ENCODE data around the gene WDR49. TPM values are rescaled to one million over a fixed set of nuclear protein-coding genes. Genes with fewer than 3 reads are reported as not detected.

WDR49 gene
- total and polyA plus RNA-seq, 4 donors, result 1.4 to 33.9 (median 9.8) TPM

- Histone ChIP-seq H3K9ac (ENCODE audit: insufficient read depth in 1 of 2, low read length in 2 of 2) (no peak overlapping the region), H3K27me3 (ENCODE audit: control insufficient read depth in 3 of 3, insufficient read depth in 3 of 3, low read length in 2 of 3) (no peaks in the 10 kb centered on the region), H3K9me3 (ENCODE audit: control insufficient read depth in 4 of 4, insufficient read depth in 3 of 4, low read length in 3 of 4) (no peaks in the 10 kb centered on the region), H3K36me3 (ENCODE audit: control insufficient read depth in 4 of 4, insufficient read depth in 4 of 4, low read length in 4 of 4) (peaks cover 5 to 24% (median 12%) of the 10 kb centered on the region in 4 donors), H3K4me1 (ENCODE audit: control insufficient read depth in 5 of 5, insufficient read depth in 5 of 5, low read length in 5 of 5) (peaks cover 0 to 2% (median 0%) of the 10 kb centered on the region in 5 donors), H3K4me3 (no peak overlapping the region), H3K27ac (ENCODE audit: low read depth in 1 of 2, low read length in 1 of 2) (no peak overlapping the region)
- DNase-seq, result no peak
- no peak for TF ChIP-seq CTCF (IDR thresholded peaks at IDR 0.05; ENCODE audit: control extremely low read depth, extremely low read depth)
- ATAC-seq (ENCODE audit: insufficient read depth, low FRiP score), result no peak
- 55 to 65% methylated on average over 3 of the region's 3 CpGs for WGBS, 2 donors
These were observed 37.6 kb upstream of the WDR49 start for GRCh38 chr3:167691366-167691765.

GRCh38 chr3:167684388-167684993 lies 30.7 kb upstream of the WDR49 start:
- TF ChIP-seq CTCF (IDR thresholded peaks at IDR 0.05; ENCODE audit: control extremely low read depth, extremely low read depth), result peak; percentile 29
- H3K36me3 ChIP-seq (ENCODE audit: control insufficient read depth in 4 of 4, insufficient read depth in 4 of 4, low read length in 4 of 4), result peaks cover 5 to 17% (median 7%) of the 10 kb centered on the region in 4 donors
- no peaks in the 10 kb centered on the region for H3K4me1 ChIP-seq (ENCODE audit: control insufficient read depth in 5 of 5, insufficient read depth in 5 of 5, low read length in 5 of 5)
- no peaks in the 10 kb centered on the region for H3K27me3 ChIP-seq (ENCODE audit: control insufficient read depth in 3 of 3, insufficient read depth in 3 of 3, low read length in 2 of 3)
- H3K4me3 ChIP-seq, result no peak overlapping the region
- DNase-seq (peak; percentile 34 to 82 (median 74)), ATAC-seq (ENCODE audit: insufficient read depth, low FRiP score) (peak; percentile 62)
- no peaks in the 10 kb centered on the region for H3K9me3 ChIP-seq (ENCODE audit: control insufficient read depth in 4 of 4, insufficient read depth in 3 of 4, low read length in 3 of 4)
- H3K27ac ChIP-seq (ENCODE audit: low read depth in 1 of 2, low read length in 1 of 2), result no peak overlapping the region
- no peak overlapping the region for H3K9ac ChIP-seq (ENCODE audit: insufficient read depth in 1 of 2, low read length in 2 of 2)

- TF ChIP-seq CTCF (IDR thresholded peaks at IDR 0.05; ENCODE audit: control extremely low read depth, extremely low read depth), result no peak
- H3K27me3 ChIP-seq (ENCODE audit: control insufficient read depth in 3 of 3, insufficient read depth in 3 of 3, low read length in 2 of 3), result no peaks in the 10 kb centered on the region
- H3K36me3 ChIP-seq (ENCODE audit: control insufficient read depth in 4 of 4, insufficient read depth in 4 of 4, low read length in 4 of 4), result peaks cover 4 to 27% (median 20%) of the 10 kb centered on the region in 4 donors
- DNase-seq (no peak), ATAC-seq (ENCODE audit: insufficient read depth, low FRiP score) (no peak)
- no peak overlapping the region for H3K27ac ChIP-seq (ENCODE audit: low read depth in 1 of 2, low read length in 1 of 2)
- H3K4me1 ChIP-seq (ENCODE audit: control insufficient read depth in 5 of 5, insufficient read depth in 5 of 5, low read length in 5 of 5), result no peaks in the 10 kb centered on the region
- H3K4me3 ChIP-seq, result no peak overlapping the region
- peaks cover 0 to 7% (median 3%) of the 10 kb centered on the region in 4 donors for H3K9me3 ChIP-seq (ENCODE audit: control insufficient read depth in 4 of 4, insufficient read depth in 3 of 4, low read length in 3 of 4)
- H3K9ac ChIP-seq (ENCODE audit: insufficient read depth in 1 of 2, low read length in 2 of 2), result no peak overlapping the region
- 93 to 94% methylated on average over 4 of the region's 4 CpGs for WGBS, 2 donors
These were observed 25.8 kb upstream of the WDR49 start for GRCh38 chr3:167679526-167679925.

GRCh38 chr3:167675848-167676247 lies 22.1 kb upstream of the WDR49 start:
- Histone ChIP-seq H3K4me1 (ENCODE audit: control insufficient read depth in 5 of 5, insufficient read depth in 5 of 5, low read length in 5 of 5) (peaks cover 0 to 2% (median 0%) of the 10 kb centered on the region in 5 donors), H3K4me3 (no peak overlapping the region), H3K36me3 (ENCODE audit: control insufficient read depth in 4 of 4, insufficient read depth in 4 of 4, low read length in 4 of 4) (peaks cover 6 to 30% (median 19%) of the 10 kb centered on the region in 4 donors), H3K27ac (ENCODE audit: low read depth in 1 of 2, low read length in 1 of 2) (no peak overlapping the region), H3K9ac (ENCODE audit: insufficient read depth in 1 of 2, low read length in 2 of 2) (no peak overlapping the region), H3K27me3 (ENCODE audit: control insufficient read depth in 3 of 3, insufficient read depth in 3 of 3, low read length in 2 of 3) (no peaks in the 10 kb centered on the region), H3K9me3 (ENCODE audit: control insufficient read depth in 4 of 4, insufficient read depth in 3 of 4, low read length in 3 of 4) (peaks cover 3 to 7% (median 3%) of the 10 kb centered on the region in 4 donors)
- no peak for TF ChIP-seq CTCF (IDR thresholded peaks at IDR 0.05; ENCODE audit: control extremely low read depth, extremely low read depth)
- ATAC-seq (ENCODE audit: insufficient read depth, low FRiP score) (no peak), DNase-seq (peak in 1 of 3 donors; percentile 14)
- 98 to 100% methylated on average over 1 of the region's 1 CpG for WGBS, 2 donors

All from lung (tissue), 12 donors.